ENCODE measurements around the gene NDUFC2. TPM values are rescaled to one million over a fixed set of nuclear protein-coding genes. Genes with fewer than 3 reads are reported as not detected.
"Not testable (repeated sequence)": the region's sequence is repeated elsewhere in the genome, so short reads cannot be mapped to it uniquely, and the experiment has no call there.

The NDUFC2 gene
- total and polyA plus RNA-seq, 2 experiments from 2014 or later: 122 to 711 TPM

DNA sequence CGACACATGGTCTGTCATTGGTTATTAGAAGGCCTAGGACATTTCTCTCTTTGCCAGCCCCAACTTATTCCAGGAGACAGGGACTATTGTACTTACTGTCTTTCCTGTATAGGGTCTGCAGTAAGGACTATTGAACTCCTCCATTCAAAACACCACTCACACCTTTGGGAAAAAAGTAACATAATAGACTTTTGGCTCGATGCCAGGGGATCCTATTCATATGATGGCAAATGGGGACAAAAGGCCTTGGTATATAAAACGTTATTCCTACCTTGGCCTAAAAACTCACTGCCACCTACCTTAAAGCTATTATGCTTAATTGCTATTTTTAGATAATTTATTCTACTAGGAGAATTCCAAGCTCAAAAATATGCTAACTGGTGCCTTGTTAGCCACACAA, 6.3 kb upstream of the NDUFC2 start (continued):
- TF ChIP-seq CREB1 (CRISPR knock-in tag; IDR thresholded peaks at IDR 0.05; ENCODE audit: low read depth): no peak
- no peak for TF ChIP-seq STAT1 (IDR thresholded peaks at IDR 0.05; ENCODE audit: unreplicated experiment)
- no peak for TF ChIP-seq ZNF331 (CRISPR knock-in tag; IDR thresholded peaks at IDR 0.05; ENCODE audit: low read depth)
- TF ChIP-seq ZNF114 (CRISPR knock-in tag; IDR thresholded peaks at IDR 0.05): no peak
- TF ChIP-seq ZNF462 (CRISPR knock-in tag; IDR thresholded peaks at IDR 0.05): no peak
- TF ChIP-seq, protein P1, sequence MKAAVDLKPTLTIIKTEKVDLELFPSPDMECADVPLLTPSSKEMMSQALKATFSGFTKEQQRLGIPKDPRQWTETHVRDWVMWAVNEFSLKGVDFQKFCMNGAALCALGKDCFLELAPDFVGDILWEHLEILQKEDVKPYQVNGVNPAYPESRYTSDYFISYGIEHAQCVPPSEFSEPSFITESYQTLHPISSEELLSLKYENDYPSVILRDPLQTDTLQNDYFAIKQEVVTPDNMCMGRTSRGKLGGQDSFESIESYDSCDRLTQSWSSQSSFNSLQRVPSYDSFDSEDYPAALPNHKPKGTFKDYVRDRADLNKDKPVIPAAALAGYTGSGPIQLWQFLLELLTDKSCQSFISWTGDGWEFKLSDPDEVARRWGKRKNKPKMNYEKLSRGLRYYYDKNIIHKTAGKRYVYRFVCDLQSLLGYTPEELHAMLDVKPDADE (IDR thresholded peaks at IDR 0.05): no peak

DNA sequence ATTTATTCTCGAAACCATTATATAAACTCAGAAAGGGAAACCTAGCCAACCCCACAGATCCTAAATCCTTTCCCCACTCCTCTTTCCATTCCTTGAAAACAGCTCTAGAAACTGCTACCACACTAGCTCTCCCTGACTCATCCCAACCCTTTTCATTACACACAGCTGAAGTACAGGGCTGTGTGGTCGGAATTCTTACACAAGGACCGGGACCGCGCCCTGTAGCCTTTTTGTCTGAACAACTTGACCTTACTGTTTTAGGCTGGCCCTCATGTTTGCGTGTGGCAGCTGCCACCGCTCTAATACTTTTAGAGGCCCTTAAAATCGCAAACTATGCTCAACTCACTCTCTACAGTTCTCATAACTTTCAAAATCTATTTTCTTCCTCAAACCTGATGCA, 4.8 kb upstream of the NDUFC2 start:
- H3K4me3 Mint-ChIP-seq; H3K79me2 ChIP-seq (replicated peaks; ENCODE audit: insufficient read depth); DNase-seq (ENCODE audit: low spot score); ATAC-seq; H3K27me3 ChIP-seq (ENCODE audit: insufficient read depth); H3K27ac Mint-ChIP-seq; H3K36me3 ChIP-seq (ENCODE audit: insufficient read depth); H4K20me1 ChIP-seq (replicated peaks; ENCODE audit: insufficient read depth); H3K4me1 Mint-ChIP-seq; H3K4me1 ChIP-seq (ENCODE audit: insufficient read depth); H3K27me3 Mint-ChIP-seq (ENCODE audit: insufficient read depth, low read depth, poor library complexity); H2AFZ ChIP-seq; H3K27ac ChIP-seq (ENCODE audit: low read depth); H3F3A ChIP-seq (replicated peaks; ENCODE audit: low read depth); H3K9me2 ChIP-seq (ENCODE audit: insufficient read depth); H3K4me3 ChIP-seq; H3K4me2 ChIP-seq; H3K9me3 Mint-ChIP-seq; H3K36me3 Mint-ChIP-seq (ENCODE audit: low read depth): not testable (repeated sequence)
